Fibroblast of peridontal ligament (primary cell): Measurements from ENCODE around the gene ABCD1.
A peak's percentile ranks its signal among the peaks of the same experiment; 100 is the strongest.
"Not testable (repeated sequence)": the region's sequence is repeated elsewhere in the genome, so short reads cannot be mapped to it uniquely, and the experiment has no call there.

Source experiments
- DNase-seq: peaks from one replicate; pipeline ENCODE4 v3.0.0-alpha.2; 2010; ENCODE audit errors: extremely low read depth

Gene ABCD1

GRCh38 chrX:153694256-153694655, 30.4 kb upstream of the ABCD1 start:
- not testable (repeated sequence) for DNase-seq

GRCh38 chrX:153694687-153695270, 29.9 kb upstream of the ABCD1 start:
- DNase-seq: no peak

GRCh38 chrX:153696100-153696499, 28.6 kb upstream of the ABCD1 start:
- no peak for DNase-seq

GRCh38 chrX:153696538-153696937, 28.1 kb upstream of the ABCD1 start:
- DNase-seq: not testable (repeated sequence)

- DNase-seq: not testable (repeated sequence)
These were observed 27.5 kb upstream of the ABCD1 start for GRCh38 chrX:153696986-153697722.

- no peak for DNase-seq
These were observed 26.5 kb upstream of the ABCD1 start for GRCh38 chrX:153697924-153698865.

- not testable (repeated sequence) for DNase-seq
These were observed 25.4 kb upstream of the ABCD1 start for GRCh38 chrX:153699210-153699783.

- DNase-seq: not testable (repeated sequence)
These were observed 24.8 kb upstream of the ABCD1 start for GRCh38 chrX:153699784-153700371.

- no peak for DNase-seq
These were observed 24.2 kb upstream of the ABCD1 start for GRCh38 chrX:153700376-153700945.

- no peak for DNase-seq
These were observed 23.7 kb upstream of the ABCD1 start for GRCh38 chrX:153700967-153701366.

- DNase-seq: no peak
These were observed 22.9 kb upstream of the ABCD1 start for GRCh38 chrX:153701706-153702105.

GRCh38 chrX:153702336-153703035, 22.2 kb upstream of the ABCD1 start:
- no peak for DNase-seq

- DNase-seq: no peak
These were observed 21.7 kb upstream of the ABCD1 start for GRCh38 chrX:153703036-153703370.

GRCh38 chrX:153704021-153704526, 20.6 kb upstream of the ABCD1 start:
- no peak for DNase-seq

GRCh38 chrX:153704631-153705402, 19.8 kb upstream of the ABCD1 start:
- DNase-seq: not testable (repeated sequence)

- DNase-seq: not testable (repeated sequence)
These were observed 19.1 kb upstream of the ABCD1 start for GRCh38 chrX:153705403-153706060.

- DNase-seq: no peak
These were observed 17.9 kb upstream of the ABCD1 start for GRCh38 chrX:153706799-153707198.

- DNase-seq: no peak
These were observed 17.2 kb upstream of the ABCD1 start for GRCh38 chrX:153707406-153707805.

- peak; percentile 48 for DNase-seq
These were observed 16.2 kb upstream of the ABCD1 start for GRCh38 chrX:153708415-153708814.
